HEK293 (cell line): ENCODE results near the gene OR2AK2.

Experiments used
- CTCF ChIA-PET: fragments of 350-600 bp; formaldehyde crosslinking; extraction: SDS; loops from one replicate; lab custom pipeline; 2021; ENCODE audit warnings: antibody characterized with exemption; lab: Yijun Ruan, JAX
- POLR2A ChIA-PET: fragments of 300-600 bp; formaldehyde crosslinking; extraction: SDS; loops from one replicate; lab custom pipeline; 2020; ENCODE audit warnings: antibody characterized with exemption, inconsistent platforms; lab: Yijun Ruan, JAX
- H3K27ac ChIP-seq: fragments of 200-500 bp; sonication (Bioruptor generic); 2 replicates; pipeline ENCODE4 v1.5.1; 2014; ENCODE audit warnings: low read depth, low read length, control low read depth, inconsistent platforms; ENCODE audit errors: extremely low read depth
- H3K36me3 ChIP-seq, 2 experiments: fragments of 200-500 bp in 1 of 2; sonication (Bioruptor generic) in 1 of 2; 1 replicate in 1 of 2; 2 replicates in 1 of 2; pipeline ENCODE4 v1.5.1; 2014 to 2017; ENCODE audit warnings: inconsistent platforms in 2 of 2, low read length in 2 of 2; ENCODE audit not compliant: control insufficient read depth in 2 of 2, insufficient read depth in 1 of 2
- H3K4me1 ChIP-seq: fragments of 200-500 bp; sonication (Bioruptor generic); 2 replicates; pipeline ENCODE4 v1.5.1; 2014; ENCODE audit warnings: mild to moderate bottlenecking, low read length, inconsistent platforms; ENCODE audit not compliant: control insufficient read depth, insufficient read depth
- H3K4me3 ChIP-seq: 2 replicates; pipeline ENCODE4 v1.5.1; 2011; ENCODE audit warnings: low read depth, mild to moderate bottlenecking, control low read depth, low read length, moderate library complexity
- H3K9me3 ChIP-seq: fragments of 200-500 bp; sonication (Bioruptor generic); 2 replicates; pipeline ENCODE4 v1.5.1; 2014; ENCODE audit warnings: low read depth, low read length, inconsistent platforms; ENCODE audit not compliant: control insufficient read depth, insufficient read depth
- BCL11A ChIP-seq: fragments of 450-650 bp; formaldehyde crosslinking; IDR thresholded peaks from 2 replicates; pipeline ENCODE4 v1.5.1; 2016; ENCODE audit warnings: low read depth, missing biosample characterization, missing genetic modification characterization
- GFI1B ChIP-seq: fragments of 450-650 bp; formaldehyde crosslinking; IDR thresholded peaks from 2 replicates; pipeline ENCODE4 v1.5.1; 2016; ENCODE audit warnings: missing biosample characterization, missing genetic modification characterization
- KLF9 ChIP-seq: fragments of 450-650 bp; formaldehyde crosslinking; IDR thresholded peaks from 2 replicates; pipeline ENCODE4 v1.5.1; 2016; ENCODE audit warnings: missing biosample characterization, missing genetic modification characterization, low read depth
- TRIM28 ChIP-seq: IDR thresholded peaks from 2 replicates; pipeline ENCODE4 v1.6.1; 2011; ENCODE audit warnings: low read length, control low read depth, borderline replicate concordance
- ZBTB44 ChIP-seq: fragments of 450-650 bp; IDR thresholded peaks from 2 replicates; pipeline ENCODE4 v1.5.1; 2018; ENCODE audit warnings: missing biosample characterization, mild to moderate bottlenecking, missing genetic modification characterization
- ZBTB8A ChIP-seq: fragments of 450-650 bp; formaldehyde crosslinking; IDR thresholded peaks from 2 replicates; pipeline ENCODE4 v1.5.1; 2016; ENCODE audit warnings: missing biosample characterization, missing genetic modification characterization
- ZNF16 ChIP-seq: fragments of 450-650 bp; formaldehyde crosslinking; IDR thresholded peaks from 2 replicates; pipeline ENCODE4 v1.5.1; 2016; ENCODE audit warnings: low read depth, missing biosample characterization, missing genetic modification characterization
- ZNF175 ChIP-seq: fragments of 450-650 bp; formaldehyde crosslinking; IDR thresholded peaks from 2 replicates; pipeline ENCODE4 v1.5.1; 2016; ENCODE audit warnings: missing biosample characterization, missing genetic modification characterization
- ZNF341 ChIP-seq: fragments of 450-650 bp; formaldehyde crosslinking; IDR thresholded peaks from 2 replicates; pipeline ENCODE4; 2016; ENCODE audit warnings: low read depth, missing biosample characterization, missing genetic modification characterization
- ZNF350 ChIP-seq: fragments of 450-650 bp; formaldehyde crosslinking; IDR thresholded peaks from 2 replicates; pipeline ENCODE4 v1.5.0; 2017; ENCODE audit warnings: missing biosample characterization, mild to moderate bottlenecking, missing genetic modification characterization
- ZNF391 ChIP-seq: fragments of 450-650 bp; formaldehyde crosslinking; IDR thresholded peaks from 2 replicates; pipeline ENCODE4 v1.5.1; 2016; ENCODE audit warnings: low read depth, missing biosample characterization, missing genetic modification characterization, borderline replicate concordance
- ZNF404 ChIP-seq: fragments of 450-650 bp; formaldehyde crosslinking; IDR thresholded peaks from 2 replicates; pipeline ENCODE4 v1.5.1; 2017; ENCODE audit warnings: missing biosample characterization, missing genetic modification characterization
- ZNF514 ChIP-seq: fragments of 450-650 bp; formaldehyde crosslinking; IDR thresholded peaks from 2 replicates; pipeline ENCODE4 v1.5.1; 2016; ENCODE audit warnings: missing biosample characterization, missing genetic modification characterization
- ZNF544 ChIP-seq: fragments of 450-650 bp; formaldehyde crosslinking; IDR thresholded peaks from 2 replicates; pipeline ENCODE4 v1.5.0; 2017; ENCODE audit warnings: missing biosample characterization, missing genetic modification characterization
- ZNF560 ChIP-seq: fragments of 450-650 bp; formaldehyde crosslinking; IDR thresholded peaks from 2 replicates; pipeline ENCODE4 v1.5.1; 2017; ENCODE audit warnings: missing biosample characterization, missing genetic modification characterization, borderline replicate concordance
- ZNF658 ChIP-seq: fragments of 450-650 bp; formaldehyde crosslinking; IDR thresholded peaks from 2 replicates; pipeline ENCODE4; 2016; ENCODE audit warnings: missing biosample characterization, missing genetic modification characterization
- ZNF747 ChIP-seq: fragments of 450-650 bp; formaldehyde crosslinking; IDR thresholded peaks from 2 replicates; pipeline ENCODE4 v1.5.1; 2016; ENCODE audit warnings: missing biosample characterization, missing genetic modification characterization
- TF ChIP-seq, protein P1 (sequence below): fragments of 450-650 bp; formaldehyde crosslinking; IDR thresholded peaks from 2 replicates; pipeline ENCODE4 v1.5.0; 2017; ENCODE audit warnings: missing biosample characterization, missing genetic modification characterization, borderline replicate concordance
- TF ChIP-seq, protein P2 (sequence below): fragments of 450-650 bp; formaldehyde crosslinking; IDR thresholded peaks from 2 replicates; pipeline ENCODE4 v1.5.1; 2016; ENCODE audit warnings: missing biosample characterization, missing genetic modification characterization
- TF ChIP-seq, protein P3 (sequence below): fragments of 450-650 bp; formaldehyde crosslinking; IDR thresholded peaks from 2 replicates; pipeline ENCODE4 v1.5.1; 2016; ENCODE audit warnings: missing biosample characterization, missing genetic modification characterization
- TF ChIP-seq, protein P4 (sequence below): fragments of 450-650 bp; formaldehyde crosslinking; IDR thresholded peaks from 2 replicates; pipeline ENCODE4 v1.5.1; 2017; ENCODE audit warnings: missing biosample characterization, missing genetic modification characterization

Gene OR2AK2

GRCh38 chr1:248000169-248000568 is 35.1 kb downstream of the OR2AK2 start:
- H3K9me3 ChIP-seq, result no peaks in the 10 kb centered on the region
- no peak for TF ChIP-seq ZNF560 (tag by site-specific recombination)
- TF ChIP-seq ZNF544 (tag by site-specific recombination), result no peak
- no peak for TF ChIP-seq GFI1B (tag by site-specific recombination)

GRCh38 chr1:248007778-248008177 is 42.7 kb downstream of the OR2AK2 start:
- H3K36me3 ChIP-seq, result no peaks in the 10 kb centered on the region
- no peaks in the 10 kb centered on the region for H3K9me3 ChIP-seq
- no peaks in the 10 kb centered on the region for H3K4me1 ChIP-seq
- POLR2A ChIA-PET, result no interaction called here
- H3K4me3 ChIP-seq, result no peak overlapping the region
- H3K27ac ChIP-seq, result no peak overlapping the region
- CTCF ChIA-PET, result no interaction called here
- TF ChIP-seq ZNF391 (tag by site-specific recombination) (no peak), TRIM28 (no peak), ZNF350 (tag by site-specific recombination) (no peak), BCL11A (tag by site-specific recombination) (no peak), ZNF747 (no peak), KLF9 (no peak), ZNF658 (tag by site-specific recombination) (no peak), ZNF341 (tag by site-specific recombination) (no peak)
- TF ChIP-seq, protein P1, sequence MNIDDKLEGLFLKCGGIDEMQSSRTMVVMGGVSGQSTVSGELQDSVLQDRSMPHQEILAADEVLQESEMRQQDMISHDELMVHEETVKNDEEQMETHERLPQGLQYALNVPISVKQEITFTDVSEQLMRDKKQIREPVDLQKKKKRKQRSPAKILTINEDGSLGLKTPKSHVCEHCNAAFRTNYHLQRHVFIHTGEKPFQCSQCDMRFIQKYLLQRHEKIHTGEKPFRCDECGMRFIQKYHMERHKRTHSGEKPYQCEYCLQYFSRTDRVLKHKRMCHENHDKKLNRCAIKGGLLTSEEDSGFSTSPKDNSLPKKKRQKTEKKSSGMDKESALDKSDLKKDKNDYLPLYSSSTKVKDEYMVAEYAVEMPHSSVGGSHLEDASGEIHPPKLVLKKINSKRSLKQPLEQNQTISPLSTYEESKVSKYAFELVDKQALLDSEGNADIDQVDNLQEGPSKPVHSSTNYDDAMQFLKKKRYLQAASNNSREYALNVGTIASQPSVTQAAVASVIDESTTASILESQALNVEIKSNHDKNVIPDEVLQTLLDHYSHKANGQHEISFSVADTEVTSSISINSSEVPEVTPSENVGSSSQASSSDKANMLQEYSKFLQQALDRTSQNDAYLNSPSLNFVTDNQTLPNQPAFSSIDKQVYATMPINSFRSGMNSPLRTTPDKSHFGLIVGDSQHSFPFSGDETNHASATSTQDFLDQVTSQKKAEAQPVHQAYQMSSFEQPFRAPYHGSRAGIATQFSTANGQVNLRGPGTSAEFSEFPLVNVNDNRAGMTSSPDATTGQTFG, result no peak
- TF ChIP-seq, protein P2, sequence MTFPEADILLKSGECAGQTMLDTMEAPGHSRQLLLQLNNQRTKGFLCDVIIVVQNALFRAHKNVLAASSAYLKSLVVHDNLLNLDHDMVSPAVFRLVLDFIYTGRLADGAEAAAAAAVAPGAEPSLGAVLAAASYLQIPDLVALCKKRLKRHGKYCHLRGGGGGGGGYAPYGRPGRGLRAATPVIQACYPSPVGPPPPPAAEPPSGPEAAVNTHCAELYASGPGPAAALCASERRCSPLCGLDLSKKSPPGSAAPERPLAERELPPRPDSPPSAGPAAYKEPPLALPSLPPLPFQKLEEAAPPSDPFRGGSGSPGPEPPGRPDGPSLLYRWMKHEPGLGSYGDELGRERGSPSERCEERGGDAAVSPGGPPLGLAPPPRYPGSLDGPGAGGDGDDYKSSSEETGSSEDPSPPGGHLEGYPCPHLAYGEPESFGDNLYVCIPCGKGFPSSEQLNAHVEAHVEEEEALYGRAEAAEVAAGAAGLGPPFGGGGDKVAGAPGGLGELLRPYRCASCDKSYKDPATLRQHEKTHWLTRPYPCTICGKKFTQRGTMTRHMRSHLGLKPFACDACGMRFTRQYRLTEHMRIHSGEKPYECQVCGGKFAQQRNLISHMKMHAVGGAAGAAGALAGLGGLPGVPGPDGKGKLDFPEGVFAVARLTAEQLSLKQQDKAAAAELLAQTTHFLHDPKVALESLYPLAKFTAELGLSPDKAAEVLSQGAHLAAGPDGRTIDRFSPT (tag by site-specific recombination), result no peak
- TF ChIP-seq, protein P3, sequence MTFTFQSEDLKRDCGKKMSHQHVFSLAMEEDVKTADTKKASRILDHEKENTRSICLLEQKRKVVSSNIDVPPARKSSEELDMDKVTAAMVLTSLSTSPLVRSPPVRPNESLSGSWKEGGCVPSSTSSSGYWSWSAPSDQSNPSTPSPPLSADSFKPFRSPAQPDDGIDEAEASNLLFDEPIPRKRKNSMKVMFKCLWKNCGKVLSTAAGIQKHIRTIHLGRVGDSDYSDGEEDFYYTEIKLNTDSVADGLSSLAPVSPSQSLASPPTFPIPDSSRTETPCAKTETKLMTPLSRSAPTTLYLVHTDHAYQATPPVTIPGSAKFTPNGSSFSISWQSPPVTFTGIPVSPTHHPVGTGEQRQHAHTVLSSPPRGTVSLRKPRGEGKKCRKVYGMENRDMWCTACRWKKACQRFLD (tag by site-specific recombination), result no peak

More at GRCh38 chr1:248000169-248000568, 35.1 kb downstream of the OR2AK2 start:
- H3K4me1 ChIP-seq, result no peaks in the 10 kb centered on the region
- no peak overlapping the region for H3K4me3 ChIP-seq
- H3K27ac ChIP-seq, result no peak overlapping the region
- POLR2A ChIA-PET, result no interaction called here
- CTCF ChIA-PET, result no interaction called here
- no peaks in the 10 kb centered on the region for H3K36me3 ChIP-seq

DNA sequence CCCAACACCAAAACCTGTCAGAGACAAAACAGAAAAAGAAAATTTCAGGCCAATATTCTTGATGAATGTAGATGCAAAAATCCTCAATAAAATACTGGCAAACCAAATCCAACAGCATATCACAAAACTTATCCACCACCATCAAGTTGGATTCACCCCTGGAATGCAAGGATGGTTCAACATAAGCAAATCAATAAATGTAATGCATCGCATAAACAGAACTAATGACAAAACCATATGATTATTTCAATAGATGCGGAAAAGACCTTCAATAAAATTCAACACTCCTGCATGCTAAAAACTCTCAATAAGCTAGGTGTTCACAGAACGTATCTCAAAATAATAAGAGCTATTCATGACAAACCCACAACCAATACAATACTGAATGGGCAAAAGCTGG is 44.6 kb downstream of the OR2AK2 start:
- no peaks in the 10 kb centered on the region for H3K4me1 ChIP-seq
- H3K27ac ChIP-seq, result no peak overlapping the region
- H3K4me3 ChIP-seq, result no peak overlapping the region
- no peaks in the 10 kb centered on the region for H3K36me3 ChIP-seq
- no peaks in the 10 kb centered on the region for H3K9me3 ChIP-seq
- POLR2A ChIA-PET, result no interaction called here
- CTCF ChIA-PET, result no interaction called here
- TF ChIP-seq ZNF175 (tag by site-specific recombination) (no peak), ZNF404 (tag by site-specific recombination) (no peak), ZBTB8A (no peak), ZBTB44 (tag by site-specific recombination) (no peak), ZNF16 (no peak), ZNF514 (tag by site-specific recombination) (no peak)
- TF ChIP-seq, protein P4, sequence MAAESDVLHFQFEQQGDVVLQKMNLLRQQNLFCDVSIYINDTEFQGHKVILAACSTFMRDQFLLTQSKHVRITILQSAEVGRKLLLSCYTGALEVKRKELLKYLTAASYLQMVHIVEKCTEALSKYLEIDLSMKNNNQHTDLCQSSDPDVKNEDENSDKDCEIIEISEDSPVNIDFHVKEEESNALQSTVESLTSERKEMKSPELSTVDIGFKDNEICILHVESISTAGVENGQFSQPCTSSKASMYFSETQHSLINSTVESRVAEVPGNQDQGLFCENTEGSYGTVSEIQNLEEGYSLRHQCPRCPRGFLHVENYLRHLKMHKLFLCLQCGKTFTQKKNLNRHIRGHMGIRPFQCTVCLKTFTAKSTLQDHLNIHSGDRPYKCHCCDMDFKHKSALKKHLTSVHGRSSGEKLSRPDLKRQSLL (tag by site-specific recombination), result no peak
